Endothelial cell of umbilical vein (primary cell): ENCODE results near the gene AFAP1L2. TPM values are rescaled to one million over a fixed set of nuclear protein-coding genes. Genes with fewer than 3 reads are reported as not detected.

ENCODE experiments used
- BruUV-seq: library from RNA; stranded (reverse); fragments of 400-500 nt; replicated peaks from 2 replicates; lab custom pipeline; 2021; lab: Mats Ljungman, UMichigan
- CTCF ChIA-PET: fragments of 300-600, 350-600 bp; sonication (Branson Sonifier 250); formaldehyde crosslinking; loops from one replicate; lab custom pipeline; 2021; ENCODE audit warnings: antibody characterized with exemption, inconsistent platforms; lab: Charles Lee
- POLR2A ChIA-PET: fragments of 300-600, 350-600 bp; sonication (Branson Sonifier 250); formaldehyde crosslinking; loops from one replicate; lab custom pipeline; 2021; ENCODE audit warnings: antibody characterized with exemption, inconsistent platforms; lab: Charles Lee
- DNase-seq: peaks from one replicate; pipeline ENCODE4 v3.0.0-alpha.2; 2011; ENCODE audit warnings: low read depth, low spot score
- FAIRE-seq: peaks from 2 replicates; lab custom pipeline; 2011; peaks lifted over from hg19 to GRCh38; lab: Jason Lieb, UNC
- H2AFZ ChIP-seq: 2 replicates; pipeline ENCODE4 v1.6.0; 2012; ENCODE audit warnings: low read depth, low read length, control low read depth, inconsistent platforms
- H3K27ac ChIP-seq: 2 replicates; pipeline ENCODE4 v1.5.1; 2011; ENCODE audit warnings: low read depth, mild to moderate bottlenecking, control low read depth, low read length, moderate library complexity; ENCODE audit not compliant: insufficient read depth
- H3K27me3 ChIP-seq, 2 experiments: 2 replicates each; pipeline versions ENCODE4 v1.6.0 to v1.6.1; 2011; ENCODE audit warnings: low read length in 2 of 2, mixed read lengths in 1 of 2; ENCODE audit not compliant: control insufficient read depth in 2 of 2, insufficient read depth in 2 of 2
- H3K36me3 ChIP-seq, 2 experiments: 2 replicates in 1 of 2; 3 replicates in 1 of 2; pipeline ENCODE4 v1.5.1; 2011; ENCODE audit warnings: low read length in 2 of 2, mild to moderate bottlenecking in 1 of 2, moderate library complexity in 1 of 2; ENCODE audit not compliant: control insufficient read depth in 2 of 2, insufficient read depth in 2 of 2; ENCODE audit errors: extremely low read depth in 1 of 2
- H3K4me1 ChIP-seq: 3 replicates; pipeline ENCODE4 v1.5.1; 2011; ENCODE audit warnings: mild to moderate bottlenecking, low read length; ENCODE audit not compliant: control insufficient read depth, insufficient read depth; ENCODE audit errors: extremely low read depth
- H3K4me2 ChIP-seq: 2 replicates; pipeline ENCODE4 v1.6.1; 2011; ENCODE audit warnings: low read length, control low read depth, mixed read lengths; ENCODE audit not compliant: insufficient read depth
- H3K4me3 ChIP-seq, 3 experiments: fragments of 200-600 bp in 1 of 3; sonication (generic), shearing (Covaris generic) in 1 of 3; replicated peaks in 1 of 3; 2 replicates each; pipeline ENCODE4 v1.5.1; 2011 to 2016; ENCODE audit warnings: control low read depth in 3 of 3, low read length in 3 of 3, mild to moderate bottlenecking in 2 of 3, inconsistent platforms in 1 of 3, low read depth in 1 of 3, moderate library complexity in 1 of 3; ENCODE audit not compliant: insufficient read depth in 1 of 3
- H3K79me2 ChIP-seq: 2 replicates; pipeline ENCODE4 v1.6.0; 2012; ENCODE audit warnings: low read length, inconsistent platforms; ENCODE audit not compliant: control insufficient read depth, insufficient read depth
- H3K9ac ChIP-seq: replicated peaks from 2 replicates; pipeline ENCODE3; 2011; ENCODE audit warnings: low read length, control low read depth; ENCODE audit not compliant: insufficient read depth; ENCODE audit errors: extremely low read depth
- H3K9me1 ChIP-seq: replicated peaks from 3 replicates; pipeline ENCODE4 v1.6.0; 2011; ENCODE audit warnings: mild to moderate bottlenecking, low read length; ENCODE audit not compliant: control insufficient read depth, insufficient read depth; ENCODE audit errors: extremely low read depth
- H3K9me3 ChIP-seq: replicated peaks from 2 replicates; pipeline ENCODE4 v1.5.1; 2012; ENCODE audit warnings: low read length, inconsistent platforms; ENCODE audit not compliant: control insufficient read depth, insufficient read depth
- H4K20me1 ChIP-seq: replicated peaks from 2 replicates; pipeline ENCODE3; 2011; ENCODE audit warnings: mild to moderate bottlenecking, low read length; ENCODE audit not compliant: control insufficient read depth, insufficient read depth; ENCODE audit errors: extremely low read depth
- CTCF ChIP-seq, 2 donors: IDR thresholded peaks; 1 replicate in 1 of 2; 2 replicates in 1 of 2; pipeline ENCODE4 v1.5.1; 2011; ENCODE audit warnings: low read length in 2 of 2, mild to moderate bottlenecking in 2 of 2, moderate library complexity in 2 of 2, control low read depth in 1 of 2, inconsistent platforms in 1 of 2, low read depth in 1 of 2; ENCODE audit not compliant: insufficient read depth in 1 of 2; ENCODE audit errors: extremely low read depth in 1 of 2
- EZH2 ChIP-seq: IDR thresholded peaks from 2 replicates; pipeline ENCODE4 v1.6.1; 2012; ENCODE audit warnings: borderline replicate concordance, low read depth, mild to moderate bottlenecking, moderate library complexity, low read length, inconsistent platforms; ENCODE audit not compliant: severe bottlenecking
- GATA2 ChIP-seq: IDR thresholded peaks from 2 replicates; pipeline ENCODE4 v1.7.0; 2011; ENCODE audit warnings: low read depth, mild to moderate bottlenecking, moderate library complexity, mixed read lengths, low read length; ENCODE audit not compliant: insufficient read length, insufficient read depth
- JUN ChIP-seq: IDR thresholded peaks from 2 replicates; pipeline ENCODE4 v1.6.1; 2011; ENCODE audit warnings: borderline replicate concordance, low read depth; ENCODE audit not compliant: insufficient read length, insufficient read depth
- POLR2A ChIP-seq: IDR thresholded peaks from 2 replicates; pipeline ENCODE4 v1.6.1; 2012; ENCODE audit warnings: low read depth, mild to moderate bottlenecking, control low read depth, low read length
- dilution Hi-C: fragments of 300-500 bp; cut with MboI; formaldehyde crosslinking; loops from one replicate; pipeline ENCODE4 v1.15.0; 2019; ENCODE audit warnings: low sequenced_read_pairs; ENCODE audit not compliant: extremely low pct_ligation_motif_present
- intact Hi-C: fragments of 100-400 bp; cut with micrococcal nuclease; formaldehyde crosslinking; loops from one replicate; pipeline ENCODE4 v1.10.0; 2022
- polyA plus RNA-seq, 4 experiments: library from polyadenylated mRNA; depleted of rRNA in 3 of 4; stranded (reverse) in 3 of 4; unstranded in 1 of 4; fragments of >200 nt; gene quantifications; 2 replicates each; pipeline versions ENCODE4 v1.2.1 to v1.2.3, GENCODE V29; 2011 to 2012; ENCODE audit warnings: missing spikeins in 1 of 4
- total RNA-seq: library from RNA; stranded (reverse); gene quantifications from 2 replicates; pipeline ENCODE4 v1.2.3, GENCODE V29; 2021

Gene AFAP1L2
- total and polyA plus RNA-seq, 2 donors (not counting 3 experiments of a cell fraction or from before 2014, with no cell fraction given) = 0.90 to 4.1 TPM

- no TSS peak for BruUV-seq
- no peaks in the 10 kb centered on the region for H3K9me3 ChIP-seq
- H2AFZ ChIP-seq = no peak overlapping the region
- H3K79me2 ChIP-seq = no peaks in the 10 kb centered on the region
- ChIA-PET POLR2A (no interaction called here), CTCF (interaction anchor here (1.0 to 3.5 kb wide), 4 partner anchors 34 to 134 kb away, joined by 3 to 42 read pairs (median 4); no protein-coding TSS in a partner anchor)
- DNase-seq = no peak
- H3K9ac ChIP-seq = no peak overlapping the region
- dilution Hi-C loops (no loop called here), intact Hi-C loops (loop anchor here (1.0 kb wide), 1 partner anchor 133 kb away; no protein-coding TSS in a partner anchor)
- H3K27me3 ChIP-seq = no peaks in the 10 kb centered on the region
- H3K4me1 ChIP-seq = no peaks in the 10 kb centered on the region
- H3K27ac ChIP-seq = no peak overlapping the region
- H4K20me1 ChIP-seq = no peaks in the 10 kb centered on the region
- H3K4me3 ChIP-seq = no peak overlapping the region
- peak; percentile 80 for FAIRE-seq
- H3K9me1 ChIP-seq = no peaks in the 10 kb centered on the region
- H3K4me2 ChIP-seq = no peak overlapping the region
- peak; percentile 34 to 41 for TF ChIP-seq CTCF (IDR thresholded peaks at IDR 0.05; ENCODE audit: extremely low read depth in 1 of 2, insufficient read depth in 1 of 2, low read depth in 1 of 2, low read length in 2 of 2)
- no peak for TF ChIP-seq JUN
- no peak for TF ChIP-seq GATA2
- no peak for TF ChIP-seq POLR2A
- no peak for TF ChIP-seq EZH2
- peaks cover 4 to 52% of the 10 kb centered on the region in 2 experiments for H3K36me3 ChIP-seq
These were observed 33.4 kb upstream of the AFAP1L2 start for GRCh38 chr10:114437473-114438292.
